ENCODE measurements around the gene DDIT4. TPM values are rescaled to one million over a fixed set of nuclear protein-coding genes. Genes with fewer than 3 reads are reported as not detected.
"Not testable (repeated sequence)": the region's sequence is repeated elsewhere in the genome, so short reads cannot be mapped to it uniquely, and the experiment has no call there.

DDIT4 gene
- total RNA-seq = 100 to 1,000 TPM; 259 to 265 TPM

GRCh38 chr10:72273410-72274212 lies at the start of gene DDIT4:
Gene DDIT4 (plus strand): TSS chr10:72273924. CDS start chr10:72274217, 293 bp downstream.
- DNase-seq (ENCODE audit: low spot score) = peak; percentile 99
- under 1% methylated on average over 64 of the region's 67 CpGs for WGBS
- Histone ChIP-seq H3K27ac (peak within 1 kb of the TSS; percentile 97 to 98), H3K9me3 (no peaks in the 10 kb centered on the region), H3K27me3 (replicated peaks; ENCODE audit: insufficient read depth) (no peaks in the 10 kb centered on the region), H3K4me3 (peak within 1 kb of the TSS; percentile 71 to 76), H3K4me1 (replicated peaks) (no peaks in the 10 kb centered on the region), H3K36me3 (peaks cover 0 to 12% of the 10 kb centered on the region in 2 donors)
- intact Hi-C loops (cut with DNase I) = loop anchor here (2.0 to 10.0 kb wide), 5 partner anchors 19 to 139 kb away; partner anchors contain the start of genes ANAPC16 and ASCC1
- TF ChIP-seq POLR2A (IDR thresholded peaks at IDR 0.05) (peak; percentile 100), POLR2AphosphoS5 (IDR thresholded peaks at IDR 0.05) (peak; percentile 100)
- TF ChIP-seq, protein P1, sequence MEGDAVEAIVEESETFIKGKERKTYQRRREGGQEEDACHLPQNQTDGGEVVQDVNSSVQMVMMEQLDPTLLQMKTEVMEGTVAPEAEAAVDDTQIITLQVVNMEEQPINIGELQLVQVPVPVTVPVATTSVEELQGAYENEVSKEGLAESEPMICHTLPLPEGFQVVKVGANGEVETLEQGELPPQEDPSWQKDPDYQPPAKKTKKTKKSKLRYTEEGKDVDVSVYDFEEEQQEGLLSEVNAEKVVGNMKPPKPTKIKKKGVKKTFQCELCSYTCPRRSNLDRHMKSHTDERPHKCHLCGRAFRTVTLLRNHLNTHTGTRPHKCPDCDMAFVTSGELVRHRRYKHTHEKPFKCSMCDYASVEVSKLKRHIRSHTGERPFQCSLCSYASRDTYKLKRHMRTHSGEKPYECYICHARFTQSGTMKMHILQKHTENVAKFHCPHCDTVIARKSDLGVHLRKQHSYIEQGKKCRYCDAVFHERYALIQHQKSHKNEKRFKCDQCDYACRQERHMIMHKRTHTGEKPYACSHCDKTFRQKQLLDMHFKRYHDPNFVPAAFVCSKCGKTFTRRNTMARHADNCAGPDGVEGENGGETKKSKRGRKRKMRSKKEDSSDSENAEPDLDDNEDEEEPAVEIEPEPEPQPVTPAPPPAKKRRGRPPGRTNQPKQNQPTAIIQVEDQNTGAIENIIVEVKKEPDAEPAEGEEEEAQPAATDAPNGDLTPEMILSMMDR (IDR thresholded peaks at IDR 0.05) = peak in 2 of 4 experiments; percentile 35

DNA sequence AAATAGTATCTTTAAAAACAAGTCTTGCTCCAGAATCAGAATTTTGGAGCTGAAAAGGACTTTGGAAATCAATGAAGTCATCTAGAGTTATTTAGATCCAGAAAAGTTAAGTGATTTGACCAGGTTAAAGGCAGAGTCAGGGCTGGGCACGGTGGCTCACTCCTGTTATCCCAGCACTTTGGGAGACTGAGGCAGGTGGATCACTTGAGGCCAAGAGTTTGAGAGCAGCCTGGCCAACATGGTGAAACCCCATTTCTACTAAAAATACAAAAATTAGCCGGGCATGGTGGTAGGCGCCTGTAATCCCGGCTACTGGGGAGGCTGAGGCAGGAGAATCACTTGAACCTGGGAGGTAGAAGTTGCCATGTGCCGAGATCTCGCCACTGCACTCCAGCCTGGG lies 49.5 kb upstream of the DDIT4 start:
- DNase-seq (ENCODE audit: low spot score); H3K9me3 ChIP-seq; intact Hi-C loops (cut with DNase I); H3K36me3 ChIP-seq; H3K27me3 ChIP-seq (replicated peaks; ENCODE audit: insufficient read depth); H3K4me1 ChIP-seq (replicated peaks); H3K4me3 ChIP-seq: not testable (repeated sequence)
- WGBS = 91% methylated on average over 6 of the region's 6 CpGs
- peak overlapping the region; percentile 65 to 66 for H3K27ac ChIP-seq

- DNase-seq (ENCODE audit: low spot score) = no peak
- Histone ChIP-seq H3K27ac (no peak overlapping the region), H3K36me3 (no peaks in the 10 kb centered on the region), H3K4me3 (no peak overlapping the region), H3K27me3 (replicated peaks; ENCODE audit: insufficient read depth) (no peaks in the 10 kb centered on the region), H3K9me3 (no peaks in the 10 kb centered on the region), H3K4me1 (replicated peaks) (no peaks in the 10 kb centered on the region)
- TF ChIP-seq POLR2AphosphoS5 (IDR thresholded peaks at IDR 0.05) (no peak), POLR2A (IDR thresholded peaks at IDR 0.05) (no peak)
- TF ChIP-seq, protein P1 (IDR thresholded peaks at IDR 0.05) = no peak
- 77% methylated on average over 6 of the region's 6 CpGs for WGBS
- intact Hi-C loops (cut with DNase I) = no loop called here
These were observed 47.2 kb upstream of the DDIT4 start for GRCh38 chr10:72226418-72227027.

- H3K27me3 ChIP-seq (replicated peaks; ENCODE audit: insufficient read depth) = no peaks in the 10 kb centered on the region
- H3K9me3 ChIP-seq = no peaks in the 10 kb centered on the region
- intact Hi-C loops (cut with DNase I) = no loop called here
- H3K36me3 ChIP-seq = peaks cover 0 to 3% of the 10 kb centered on the region in 2 donors
- H3K4me1 ChIP-seq (replicated peaks) = no peaks in the 10 kb centered on the region
- no peak overlapping the region for H3K4me3 ChIP-seq
- 82% methylated on average over 6 of the region's 6 CpGs for WGBS
- H3K27ac ChIP-seq = no peak overlapping the region
- TF ChIP-seq, protein P1 (IDR thresholded peaks at IDR 0.05) = no peak
- TF ChIP-seq POLR2A (IDR thresholded peaks at IDR 0.05) (no peak), POLR2AphosphoS5 (IDR thresholded peaks at IDR 0.05) (no peak)
- no peak for DNase-seq (ENCODE audit: low spot score)
These were observed 45.9 kb upstream of the DDIT4 start for GRCh38 chr10:72227826-72228225.

DNA sequence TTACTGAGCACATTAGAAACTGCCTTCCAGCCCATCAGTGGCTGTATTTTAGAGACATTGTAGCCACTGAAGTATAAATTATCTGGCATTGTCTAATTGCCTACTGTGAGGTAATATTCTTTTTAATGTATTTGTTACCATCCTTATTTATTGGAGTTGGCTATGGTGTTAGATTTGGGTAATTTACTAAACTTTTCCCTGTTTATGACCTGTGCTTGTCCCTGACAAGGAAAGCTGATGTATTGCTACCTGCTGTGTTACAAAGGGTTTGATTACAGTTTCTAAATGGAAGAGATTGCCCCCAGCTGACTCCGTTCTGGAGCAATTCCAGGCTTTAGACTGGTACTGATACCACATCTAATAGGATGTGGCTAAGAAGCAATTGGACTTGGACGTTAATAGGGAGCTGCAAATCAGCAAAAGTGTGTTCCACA lies 45.4 kb upstream of the DDIT4 start:
- H3K36me3 ChIP-seq = peaks cover 0 to 8% of the 10 kb centered on the region in 2 donors
- H3K27me3 ChIP-seq (replicated peaks; ENCODE audit: insufficient read depth) = no peaks in the 10 kb centered on the region
- no peak for DNase-seq (ENCODE audit: low spot score)
- WGBS = 53% methylated on average over 2 of the region's 2 CpGs
- no peaks in the 10 kb centered on the region for H3K9me3 ChIP-seq
- H3K4me1 ChIP-seq (replicated peaks) = no peaks in the 10 kb centered on the region
- H3K27ac ChIP-seq = peak overlapping the region in 1 of 2 donors; percentile 65
- TF ChIP-seq POLR2AphosphoS5 (IDR thresholded peaks at IDR 0.05) (no peak), POLR2A (IDR thresholded peaks at IDR 0.05) (no peak)
- TF ChIP-seq, protein P1 (IDR thresholded peaks at IDR 0.05) = no peak
- intact Hi-C loops (cut with DNase I) = no loop called here
- no peak overlapping the region for H3K4me3 ChIP-seq
